ENCODE data around the gene ALPG.

Gene ALPG

DNA sequence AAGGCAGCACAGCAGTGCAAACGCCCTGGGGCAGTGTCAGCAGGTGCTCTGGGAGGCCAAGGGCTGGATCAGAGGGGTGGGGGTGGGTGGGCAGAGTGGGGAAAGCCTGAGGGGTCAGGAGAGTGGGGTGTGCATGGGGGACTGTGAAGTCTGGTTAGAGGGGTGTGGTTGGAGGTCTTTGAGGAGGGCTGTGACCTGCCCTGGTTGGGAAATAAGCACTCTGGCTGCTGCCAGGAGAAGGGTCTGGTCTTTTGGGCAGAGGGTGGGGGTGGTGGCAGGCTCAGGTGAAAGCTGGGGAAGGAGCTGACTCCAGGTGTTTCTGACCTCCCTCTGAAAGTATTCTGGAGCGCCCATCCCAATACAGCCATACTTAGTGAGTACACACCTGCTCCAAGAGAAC lies 53.5 kb downstream of the ALPG start:
- no peak for DNase-seq
